Tibial nerve (tissue), 4 donors: ENCODE data around the gene PRODH2.

Experiments
- CTCF ChIP-seq, 5 experiments: fragments of 200-600 bp in 3 of 5; fragments of 450-650 bp in 2 of 5; sonication (generic) in 3 of 5; IDR thresholded peaks; one replicate each; pipeline ENCODE4 v1.5.1; 2016 to 2019; ENCODE audit warnings: antibody characterized with exemption in 5 of 5, mild to moderate bottlenecking in 3 of 5, moderate library complexity in 2 of 5
- EP300 ChIP-seq, 2 donors: sonication (generic); formaldehyde crosslinking; IDR thresholded peaks; one replicate each; pipeline ENCODE4 v1.6.1; 2017; ENCODE audit warnings: antibody characterized with exemption in 2 of 2, mild to moderate bottlenecking in 1 of 2
- POLR2A ChIP-seq, 2 donors: fragments of 450-650 bp; IDR thresholded peaks; one replicate each; pipeline ENCODE4 v1.6.1; 2017; ENCODE audit warnings: antibody characterized with exemption in 2 of 2, mild to moderate bottlenecking in 2 of 2, moderate library complexity in 2 of 2

DNA sequence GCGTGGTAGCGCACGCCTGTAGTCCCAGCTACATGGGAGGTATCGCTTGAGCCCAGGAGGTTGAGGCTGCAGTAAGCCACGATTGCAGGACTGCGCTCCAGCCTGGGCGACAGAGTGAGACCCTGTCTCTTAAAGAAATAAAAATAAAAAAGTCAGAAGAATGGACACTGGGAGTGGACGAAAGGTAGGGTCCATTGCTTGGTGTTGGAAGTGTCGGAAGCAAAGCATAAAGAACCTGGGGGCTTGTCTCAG lies 37.7 kb downstream of the PRODH2 start:
- no peak for TF ChIP-seq CTCF (IDR thresholded peaks at IDR 0.05)
- no peak for TF ChIP-seq POLR2A (IDR thresholded peaks at IDR 0.05)
- no peak for TF ChIP-seq EP300 (IDR thresholded peaks at IDR 0.05)
